ENCODE measurements around the gene ITPR2. TPM values are rescaled to one million over a fixed set of nuclear protein-coding genes. Genes with fewer than 3 reads are reported as not detected.

ITPR2 gene
- total and polyA plus RNA-seq, 4 donors = 1.5 to 84.8 (median 21.8) TPM

DNA sequence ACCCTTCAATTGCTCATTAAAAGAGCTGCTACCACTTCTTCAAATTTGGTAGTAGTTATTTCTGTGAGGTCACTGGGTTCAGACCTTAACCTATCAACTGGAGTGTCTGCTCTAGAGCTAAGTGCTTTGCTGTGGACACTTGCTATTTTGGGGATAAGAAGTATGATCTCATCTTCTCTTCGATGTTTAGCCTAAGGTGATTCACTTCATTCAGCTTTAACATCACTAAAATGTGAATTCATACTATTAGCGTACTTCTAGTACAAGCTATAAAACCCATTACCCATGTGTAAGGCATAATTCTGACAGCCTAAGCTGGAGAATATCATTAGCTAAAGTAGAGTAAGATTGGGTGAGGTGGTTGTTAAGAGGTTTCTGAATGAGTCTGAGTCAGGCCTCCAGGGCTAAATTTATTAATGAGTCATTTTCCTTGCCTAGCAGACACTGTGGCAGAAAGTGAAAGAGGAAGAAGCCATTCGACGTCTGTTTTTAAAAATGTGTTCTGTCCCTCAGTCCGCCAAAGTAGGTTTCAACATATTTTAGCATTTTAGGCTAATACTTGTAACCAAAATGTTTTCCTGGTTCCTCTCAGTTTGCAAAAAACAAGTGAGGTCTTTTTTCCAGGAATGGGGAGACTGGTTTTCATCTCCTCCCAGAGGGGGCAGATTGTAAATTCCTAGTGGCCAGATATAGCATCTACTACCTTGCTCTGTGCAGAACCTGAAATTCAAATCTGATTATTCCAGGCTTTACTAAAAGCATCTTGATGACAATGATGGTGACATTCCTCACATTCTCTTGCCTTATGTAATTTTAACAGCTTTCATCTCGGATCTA lies 534.0 kb downstream of the ITPR2 start:
- peak overlapping the region; percentile 67 to 68 for H3K27ac ChIP-seq (ENCODE audit: low read depth in 1 of 2, low read length in 2 of 2)
- H3K36me3 ChIP-seq (ENCODE audit: control insufficient read depth in 1 of 2, insufficient read depth in 2 of 2, low read length in 1 of 2) = no peaks in the 10 kb centered on the region
- intact Hi-C loops (cut with DNase I) = loop anchor here (5.0 kb wide), 2 partner anchors 102 to 177 kb away; partner anchors contain the start of gene SSPN (in 1 of the 2)
- H3K4me1 ChIP-seq (ENCODE audit: control insufficient read depth in 1 of 2, insufficient read depth in 2 of 2, low read length in 2 of 2) = peaks cover 0 to 2% of the 10 kb centered on the region in 2 donors
- DNase-seq (no peak), ATAC-seq (ENCODE audit: low FRiP score) (peak; percentile 91)
- H3K9me3 ChIP-seq (ENCODE audit: control insufficient read depth, low read length) = no peaks in the 10 kb centered on the region
- H3K4me3 ChIP-seq (ENCODE audit: low read length in 2 of 2) = peak overlapping the region in 1 of 2 donors; percentile 54
- H3K27me3 ChIP-seq (ENCODE audit: control insufficient read depth in 1 of 2, insufficient read depth in 2 of 2, low read length in 1 of 2) = no peaks in the 10 kb centered on the region
- WGBS, 2 donors = 22 to 25% methylated on average over 6 of the region's 6 CpGs

- 81 to 87% methylated on average over 8 of the region's 8 CpGs for WGBS, 2 donors
- no peak for ATAC-seq (ENCODE audit: low FRiP score)
Measured at GRCh38 chr12:26297396-26298070, 535.5 kb downstream of the ITPR2 start.

DNA sequence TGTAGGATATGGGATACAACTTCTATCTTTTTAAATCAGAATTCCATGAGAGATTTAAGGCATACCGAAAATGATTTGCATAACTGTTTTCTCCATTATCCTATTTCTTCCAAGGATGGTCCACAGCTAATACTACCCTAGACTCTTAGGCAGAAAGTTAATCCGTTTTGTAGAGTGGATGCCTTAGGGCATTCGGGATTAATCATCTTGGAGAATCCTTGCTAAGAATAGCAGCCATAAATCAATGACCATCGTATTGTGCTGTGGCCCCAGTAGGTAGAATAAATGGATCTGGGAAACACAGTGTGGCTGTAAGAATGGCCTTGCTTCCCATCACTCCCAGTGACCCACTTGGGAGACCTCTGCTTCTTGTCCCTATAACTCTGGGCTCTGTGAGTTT lies 538.0 kb downstream of the ITPR2 start:
- H3K9me3 ChIP-seq (ENCODE audit: control insufficient read depth, low read length) = no peaks in the 10 kb centered on the region
- H3K27me3 ChIP-seq (ENCODE audit: control insufficient read depth in 1 of 2, insufficient read depth in 2 of 2, low read length in 1 of 2) = no peaks in the 10 kb centered on the region
- H3K4me1 ChIP-seq (ENCODE audit: control insufficient read depth in 1 of 2, insufficient read depth in 2 of 2, low read length in 2 of 2) = peaks cover 0 to 2% of the 10 kb centered on the region in 2 donors
- no peak for ATAC-seq (ENCODE audit: low FRiP score)
- no peak overlapping the region for H3K27ac ChIP-seq (ENCODE audit: low read depth in 1 of 2, low read length in 2 of 2)
- WGBS, 2 donors = 81 to 90% methylated on average over 4 of the region's 4 CpGs
- H3K36me3 ChIP-seq (ENCODE audit: control insufficient read depth in 1 of 2, insufficient read depth in 2 of 2, low read length in 1 of 2) = no peaks in the 10 kb centered on the region
- intact Hi-C loops (cut with DNase I) = loop anchor here (5.0 kb wide), 2 partner anchors 98 to 173 kb away; partner anchors contain the start of gene SSPN (in 1 of the 2)
- no peak overlapping the region for H3K4me3 ChIP-seq (ENCODE audit: low read length in 2 of 2)
- DNase-seq = no peak

More at GRCh38 chr12:26297396-26298070, 535.5 kb downstream of the ITPR2 start:
- no peak overlapping the region for H3K4me3 ChIP-seq (ENCODE audit: low read length in 2 of 2)
- H3K4me1 ChIP-seq (ENCODE audit: control insufficient read depth in 1 of 2, insufficient read depth in 2 of 2, low read length in 2 of 2) = peaks cover 0 to 2% of the 10 kb centered on the region in 2 donors
- DNase-seq = no peak
- H3K9me3 ChIP-seq (ENCODE audit: control insufficient read depth, low read length) = no peaks in the 10 kb centered on the region
- no peaks in the 10 kb centered on the region for H3K27me3 ChIP-seq (ENCODE audit: control insufficient read depth in 1 of 2, insufficient read depth in 2 of 2, low read length in 1 of 2)
- no peak overlapping the region for H3K27ac ChIP-seq (ENCODE audit: low read depth in 1 of 2, low read length in 2 of 2)
- H3K36me3 ChIP-seq (ENCODE audit: control insufficient read depth in 1 of 2, insufficient read depth in 2 of 2, low read length in 1 of 2) = no peaks in the 10 kb centered on the region
- intact Hi-C loops (cut with DNase I) = loop anchor here (5.0 kb wide), 2 partner anchors 100 to 175 kb away; partner anchors contain the start of gene SSPN (in 1 of the 2)

GRCh38 chr12:26293612-26294011 lies 539.4 kb downstream of the ITPR2 start:
- Histone ChIP-seq H3K4me3 (ENCODE audit: low read length in 2 of 2) (no peak overlapping the region), H3K36me3 (ENCODE audit: control insufficient read depth in 1 of 2, insufficient read depth in 2 of 2, low read length in 1 of 2) (no peaks in the 10 kb centered on the region), H3K27ac (ENCODE audit: low read depth in 1 of 2, low read length in 2 of 2) (no peak overlapping the region), H3K4me1 (ENCODE audit: control insufficient read depth in 1 of 2, insufficient read depth in 2 of 2, low read length in 2 of 2) (peaks cover 0 to 2% of the 10 kb centered on the region in 2 donors), H3K9me3 (ENCODE audit: control insufficient read depth, low read length) (no peaks in the 10 kb centered on the region), H3K27me3 (ENCODE audit: control insufficient read depth in 1 of 2, insufficient read depth in 2 of 2, low read length in 1 of 2) (no peaks in the 10 kb centered on the region)
- intact Hi-C loops (cut with DNase I) = no loop called here
- DNase-seq (no peak), ATAC-seq (ENCODE audit: low FRiP score) (no peak)
- 90 to 92% methylated on average over 2 of the region's 2 CpGs for WGBS, 2 donors

DNA sequence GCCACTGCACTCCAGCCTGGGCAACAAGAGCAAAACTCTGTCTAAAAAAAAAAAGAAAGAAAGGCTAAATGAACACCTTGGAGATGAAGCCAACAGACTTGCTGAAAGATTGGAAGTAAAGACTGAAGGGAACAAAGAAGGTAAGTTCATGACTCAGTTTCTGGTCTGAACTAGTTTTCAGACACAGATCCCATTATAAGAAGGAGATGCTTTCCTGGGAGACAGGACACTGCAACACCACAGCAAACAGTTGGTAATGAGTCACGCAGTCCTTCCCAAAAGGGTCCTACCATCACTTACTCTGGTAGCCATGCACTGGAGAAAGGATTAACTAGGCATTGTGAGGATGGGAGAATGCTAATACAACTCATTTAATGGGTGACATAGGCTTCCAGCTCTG lies 540.4 kb downstream of the ITPR2 start:
- ATAC-seq (ENCODE audit: low FRiP score) = no peak
- no peaks in the 10 kb centered on the region for H3K27me3 ChIP-seq (ENCODE audit: control insufficient read depth in 1 of 2, insufficient read depth in 2 of 2, low read length in 1 of 2)
- 97 to 100% methylated on average over 1 of the region's 1 CpG for WGBS, 2 donors
- no peak for DNase-seq
- intact Hi-C loops (cut with DNase I) = no loop called here
- no peaks in the 10 kb centered on the region for H3K9me3 ChIP-seq (ENCODE audit: control insufficient read depth, low read length)
- H3K27ac ChIP-seq (ENCODE audit: low read depth in 1 of 2, low read length in 2 of 2) = no peak overlapping the region
- H3K4me3 ChIP-seq (ENCODE audit: low read length in 2 of 2) = no peak overlapping the region
- H3K36me3 ChIP-seq (ENCODE audit: control insufficient read depth in 1 of 2, insufficient read depth in 2 of 2, low read length in 1 of 2) = no peaks in the 10 kb centered on the region
- H3K4me1 ChIP-seq (ENCODE audit: control insufficient read depth in 1 of 2, insufficient read depth in 2 of 2, low read length in 2 of 2) = peaks cover 0 to 2% of the 10 kb centered on the region in 2 donors

- WGBS, 2 donors = 94 to 96% methylated on average over 2 of the region's 2 CpGs
- no peaks in the 10 kb centered on the region for H3K9me3 ChIP-seq (ENCODE audit: control insufficient read depth, low read length)
- H3K4me1 ChIP-seq (ENCODE audit: control insufficient read depth in 1 of 2, insufficient read depth in 2 of 2, low read length in 2 of 2) = no peaks in the 10 kb centered on the region
- no peak for ATAC-seq (ENCODE audit: low FRiP score)
- H3K36me3 ChIP-seq (ENCODE audit: control insufficient read depth in 1 of 2, insufficient read depth in 2 of 2, low read length in 1 of 2) = no peaks in the 10 kb centered on the region
- intact Hi-C loops (cut with DNase I) = no loop called here
- H3K27me3 ChIP-seq (ENCODE audit: control insufficient read depth in 1 of 2, insufficient read depth in 2 of 2, low read length in 1 of 2) = no peaks in the 10 kb centered on the region
- no peak overlapping the region for H3K27ac ChIP-seq (ENCODE audit: low read depth in 1 of 2, low read length in 2 of 2)
- no peak overlapping the region for H3K4me3 ChIP-seq (ENCODE audit: low read length in 2 of 2)
- DNase-seq = no peak
Measured at GRCh38 chr12:26290565-26290964, 542.4 kb downstream of the ITPR2 start.

DNA sequence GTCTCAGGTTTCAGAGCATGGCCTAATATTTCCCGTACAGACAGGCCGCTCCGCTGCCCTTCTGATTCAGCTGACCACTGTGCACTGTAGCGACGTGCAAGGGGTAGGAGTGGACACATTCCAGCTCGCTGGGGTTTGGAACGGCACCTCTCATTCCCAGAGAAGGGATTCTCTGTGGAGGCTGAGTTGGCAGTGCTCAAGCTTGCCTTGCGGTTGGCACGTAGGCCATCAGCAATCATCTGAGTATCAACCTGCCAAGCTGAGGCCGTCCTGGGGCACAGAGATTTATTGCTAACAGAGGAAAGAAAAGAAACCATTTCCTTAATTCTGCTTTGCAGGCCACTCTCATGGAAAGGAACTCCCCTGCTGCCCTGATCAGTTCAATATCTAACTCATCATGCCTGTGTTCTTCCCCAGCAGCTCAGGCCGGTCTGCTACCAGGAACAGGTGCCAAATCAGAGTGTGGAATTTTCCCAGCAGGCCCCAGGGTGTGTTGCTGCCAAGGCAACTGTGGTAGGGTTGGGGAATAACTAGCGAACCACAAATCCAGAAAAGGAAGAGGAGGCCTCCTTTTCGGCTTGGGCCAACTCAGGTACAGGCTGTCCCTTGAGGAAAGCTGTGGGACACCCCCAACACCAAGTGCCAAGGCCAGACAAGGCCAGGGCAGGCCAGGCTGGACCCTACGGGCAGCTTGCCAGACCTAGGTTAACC lies 545.2 kb downstream of the ITPR2 start:
- ATAC-seq (ENCODE audit: low FRiP score) (peak; percentile 84), DNase-seq (peak; percentile 82 to 87)
- no peaks in the 10 kb centered on the region for H3K9me3 ChIP-seq (ENCODE audit: control insufficient read depth, low read length)
- H3K4me3 ChIP-seq (ENCODE audit: low read length in 2 of 2) = no peak overlapping the region
- intact Hi-C loops (cut with DNase I) = loop anchor here in 1 of 2 donors (5.0 kb wide), 1 partner anchor 161 kb away; the partner anchor contains the start of gene BHLHE41
- H3K27ac ChIP-seq (ENCODE audit: low read depth in 1 of 2, low read length in 2 of 2) = peak overlapping the region; percentile 23 to 48
- no peaks in the 10 kb centered on the region for H3K27me3 ChIP-seq (ENCODE audit: control insufficient read depth in 1 of 2, insufficient read depth in 2 of 2, low read length in 1 of 2)
- no peaks in the 10 kb centered on the region for H3K36me3 ChIP-seq (ENCODE audit: control insufficient read depth in 1 of 2, insufficient read depth in 2 of 2, low read length in 1 of 2)
- H3K4me1 ChIP-seq (ENCODE audit: control insufficient read depth in 1 of 2, insufficient read depth in 2 of 2, low read length in 2 of 2) = no peaks in the 10 kb centered on the region
- WGBS, 2 donors = 18 to 23% methylated on average over 14 of the region's 14 CpGs

All from aorta (tissue), 5 donors.